Stimulated activated effector memory CD8-positive, alpha-beta T cell treated with anti-CD3 and anti-CD28 coated beads, Interleukin-12 subunit alpha, Interleukin-12 subunit beta, amount 100 ng/mL, for 72 hours (primary cell): ENCODE results near the gene TSPOAP1.
"Not testable (repeated sequence)": the region's sequence is repeated elsewhere in the genome, so short reads cannot be mapped to it uniquely, and the experiment has no call there.

ENCODE experiments used
- ATAC-seq: fragments of 150-1000 bp; cut with Tn5 transposase; 2 replicates; pipeline ENCODE4 v1.10.0; 2021
- DNase-seq, 2 donors: peaks; one replicate each; pipeline ENCODE4 v3.0.0; 2021 to 2022; ENCODE audit warnings: low spot score in 2 of 2
- H3K27ac Mint-ChIP-seq: one replicate; pipeline ENCODE4 v1.8.0; 2022; ENCODE audit warnings: mild to moderate bottlenecking, mixed read lengths
- H3K36me3 Mint-ChIP-seq: one replicate; pipeline ENCODE4 v1.8.0; 2022; ENCODE audit warnings: mild to moderate bottlenecking, mixed read lengths
- H3K4me1 Mint-ChIP-seq: one replicate; pipeline ENCODE4 v1.8.0; 2022; ENCODE audit warnings: mixed read lengths
- H3K4me3 Mint-ChIP-seq: one replicate; pipeline ENCODE4 v1.8.0; 2022; ENCODE audit warnings: mild to moderate bottlenecking, mixed read lengths
- H3K9me3 Mint-ChIP-seq: one replicate; pipeline ENCODE4 v1.8.0; 2022; ENCODE audit warnings: mixed read lengths

Gene TSPOAP1

GRCh38 chr17:58352596-58353388 lies 24.2 kb upstream of the TSPOAP1 start:
- Mint-ChIP-seq H3K9me3 (no peaks in the 10 kb centered on the region), H3K4me1 (peaks cover 50% of the 10 kb centered on the region), H3K27ac (peak overlapping the region; percentile 98), H3K36me3 (peaks cover 68% of the 10 kb centered on the region), H3K4me3 (peak overlapping the region; percentile 99)
- DNase-seq, result peak in 1 of 2 donors; percentile 69
- no peak for ATAC-seq

GRCh38 chr17:58351831-58352595 lies 23.4 kb upstream of the TSPOAP1 start, which contains the start of gene SUPT4H1:
TSS of gene SUPT4H1 (minus strand) at chr17:58352201. CDS start at chr17:58352135, 66 bp downstream.
- peaks cover 58% of the 10 kb centered on the region for H3K4me1 Mint-ChIP-seq
- H3K36me3 Mint-ChIP-seq, result peaks cover 69% of the 10 kb centered on the region
- H3K4me3 Mint-ChIP-seq, result peak within 1 kb of the TSS; percentile 99
- H3K27ac Mint-ChIP-seq, result peak within 1 kb of the TSS; percentile 98
- ATAC-seq (peak; percentile 95), DNase-seq (peak; percentile 75 to 94)
- H3K9me3 Mint-ChIP-seq, result no peaks in the 10 kb centered on the region

- peaks cover 66% of the 10 kb centered on the region for H3K4me1 Mint-ChIP-seq
- H3K9me3 Mint-ChIP-seq, result no peaks in the 10 kb centered on the region
- ATAC-seq (peak; percentile 11), DNase-seq (no peak)
- H3K27ac Mint-ChIP-seq, result peak overlapping the region; percentile 98
- peak overlapping the region; percentile 99 for H3K4me3 Mint-ChIP-seq
- H3K36me3 Mint-ChIP-seq, result peaks cover 77% of the 10 kb centered on the region
Observed at GRCh38 chr17:58351182-58351581, 22.6 kb upstream of the TSPOAP1 start.

GRCh38 chr17:58348038-58348437 lies 19.4 kb upstream of the TSPOAP1 start:
- H3K9me3 Mint-ChIP-seq, result no peaks in the 10 kb centered on the region
- ATAC-seq (no peak), DNase-seq (no peak)
- H3K4me3 Mint-ChIP-seq, result no peak overlapping the region
- peak overlapping the region; percentile 100 for H3K27ac Mint-ChIP-seq
- peaks cover 85% of the 10 kb centered on the region for H3K4me1 Mint-ChIP-seq
- H3K36me3 Mint-ChIP-seq, result peaks cover 100% of the 10 kb centered on the region

GRCh38 chr17:58345500-58345899 lies 16.9 kb upstream of the TSPOAP1 start:
- peak overlapping the region; percentile 100 for H3K27ac Mint-ChIP-seq
- no peaks in the 10 kb centered on the region for H3K9me3 Mint-ChIP-seq
- H3K4me1 Mint-ChIP-seq, result peaks cover 83% of the 10 kb centered on the region
- DNase-seq (no peak), ATAC-seq (no peak)
- peak overlapping the region; percentile 100 for H3K4me3 Mint-ChIP-seq
- peaks cover 100% of the 10 kb centered on the region for H3K36me3 Mint-ChIP-seq

- ATAC-seq (peak; percentile 76), DNase-seq (no peak)
- peaks cover 100% of the 10 kb centered on the region for H3K36me3 Mint-ChIP-seq
- no peaks in the 10 kb centered on the region for H3K9me3 Mint-ChIP-seq
- H3K4me3 Mint-ChIP-seq, result peak overlapping the region; percentile 100
- peaks cover 88% of the 10 kb centered on the region for H3K4me1 Mint-ChIP-seq
- H3K27ac Mint-ChIP-seq, result peak overlapping the region; percentile 100
Observed at GRCh38 chr17:58344791-58345157, 16.2 kb upstream of the TSPOAP1 start.

GRCh38 chr17:58344047-58344790 lies 15.6 kb upstream of the TSPOAP1 start:
- peak overlapping the region; percentile 100 for H3K27ac Mint-ChIP-seq
- DNase-seq, result peak; percentile 73 to 95
- peak; percentile 94 for ATAC-seq
- H3K9me3 Mint-ChIP-seq, result no peaks in the 10 kb centered on the region
- peak overlapping the region; percentile 100 for H3K4me3 Mint-ChIP-seq
- peaks cover 100% of the 10 kb centered on the region for H3K36me3 Mint-ChIP-seq
- H3K4me1 Mint-ChIP-seq, result peaks cover 83% of the 10 kb centered on the region

GRCh38 chr17:58343131-58343530 lies 14.5 kb upstream of the TSPOAP1 start:
- peak overlapping the region; percentile 100 for H3K27ac Mint-ChIP-seq
- no peaks in the 10 kb centered on the region for H3K9me3 Mint-ChIP-seq
- peaks cover 100% of the 10 kb centered on the region for H3K36me3 Mint-ChIP-seq
- peak overlapping the region; percentile 100 for H3K4me3 Mint-ChIP-seq
- DNase-seq, result no peak
- no peak for ATAC-seq
- peaks cover 84% of the 10 kb centered on the region for H3K4me1 Mint-ChIP-seq

GRCh38 chr17:58341861-58342475 lies 13.4 kb upstream of the TSPOAP1 start:
- peak in 1 of 2 donors; percentile 57 for DNase-seq
- Mint-ChIP-seq H3K27ac (peak overlapping the region; percentile 100), H3K9me3 (no peaks in the 10 kb centered on the region), H3K4me3 (peak overlapping the region; percentile 100), H3K36me3 (peaks cover 100% of the 10 kb centered on the region), H3K4me1 (peaks cover 84% of the 10 kb centered on the region)
- ATAC-seq, result no peak

- ATAC-seq, H3K9me3 Mint-ChIP-seq, DNase-seq: not testable (repeated sequence)
- H3K4me3 Mint-ChIP-seq, result peak overlapping the region; percentile 100
- peaks cover 84% of the 10 kb centered on the region for H3K4me1 Mint-ChIP-seq
- peak overlapping the region; percentile 100 for H3K27ac Mint-ChIP-seq
- peaks cover 100% of the 10 kb centered on the region for H3K36me3 Mint-ChIP-seq
Observed at GRCh38 chr17:58341136-58341860, 12.7 kb upstream of the TSPOAP1 start.

- Mint-ChIP-seq H3K4me3 (peak overlapping the region; percentile 100), H3K4me1 (peaks cover 84% of the 10 kb centered on the region), H3K36me3 (peaks cover 100% of the 10 kb centered on the region), H3K9me3 (no peaks in the 10 kb centered on the region), H3K27ac (peak overlapping the region; percentile 100)
- DNase-seq (no peak), ATAC-seq (no peak)
Observed at GRCh38 chr17:58340405-58340876, 11.8 kb upstream of the TSPOAP1 start.

- H3K27ac Mint-ChIP-seq, result peak overlapping the region; percentile 100
- ATAC-seq (no peak), DNase-seq (peak in 1 of 2 donors; percentile 65)
- H3K4me3 Mint-ChIP-seq, result peak overlapping the region; percentile 100
- H3K9me3 Mint-ChIP-seq, result no peaks in the 10 kb centered on the region
- peaks cover 82% of the 10 kb centered on the region for H3K4me1 Mint-ChIP-seq
- peaks cover 100% of the 10 kb centered on the region for H3K36me3 Mint-ChIP-seq
Observed at GRCh38 chr17:58339755-58340404, 11.3 kb upstream of the TSPOAP1 start.

GRCh38 chr17:58338841-58339754 lies 10.5 kb upstream of the TSPOAP1 start:
- Mint-ChIP-seq H3K4me1 (peaks cover 81% of the 10 kb centered on the region), H3K36me3 (peaks cover 100% of the 10 kb centered on the region), H3K9me3 (no peaks in the 10 kb centered on the region), H3K4me3 (peak overlapping the region; percentile 100), H3K27ac (peak overlapping the region; percentile 100)
- ATAC-seq (peak; percentile 63), DNase-seq (peak; percentile 62 to 90)
